ENCODE data around the gene LYAR.
"Not testable (repeated sequence)": the region's sequence is repeated elsewhere in the genome, so short reads cannot be mapped to it uniquely, and the experiment has no call there.

Gene LYAR

GRCh38 chr4:4248885-4249203 lies 41.1 kb downstream of the LYAR start:
- H3K27ac ChIP-seq: peak overlapping the region; percentile 93
- no peak for DNase-seq (ENCODE audit: low spot score)
- ChIA-PET POLR2A (ENCODE audit: low non-redundant PET) (no interaction called here), CTCF (no interaction called here)
- TF ChIP-seq CTCF (conservative IDR thresholded peaks at IDR 0.05; ENCODE audit: low read depth): no peak

- H3K27ac ChIP-seq: peak within 1 kb of the TSS; percentile 93
- POLR2A ChIA-PET (ENCODE audit: low non-redundant PET): no interaction called here
- CTCF ChIA-PET: no interaction called here
- TF ChIP-seq CTCF (conservative IDR thresholded peaks at IDR 0.05; ENCODE audit: low read depth): peak; percentile 26
- peak; percentile 82 for DNase-seq (ENCODE audit: low spot score)
Observed at GRCh38 chr4:4248029-4248884, 41.7 kb downstream of the LYAR start, which contains the start of gene TMEM128. TSS of gene TMEM128 (minus strand) at chr4:4248223. CDS start at chr4:4248202, 21 bp downstream.

DNA sequence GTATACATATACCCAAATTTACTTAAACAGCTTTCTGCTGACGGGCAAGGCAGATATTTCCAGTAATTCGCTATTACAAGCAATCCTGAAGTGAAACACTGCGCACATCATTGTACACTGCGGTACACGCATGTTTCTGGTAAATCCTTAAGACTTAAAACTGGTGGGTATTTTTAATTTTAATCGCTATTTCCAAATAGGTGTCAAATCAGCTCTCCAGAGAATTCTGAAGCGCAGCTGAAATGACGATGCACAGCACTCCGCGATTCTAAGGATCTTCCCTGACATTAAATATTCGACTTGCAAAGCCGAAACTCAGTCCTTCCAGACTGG lies 42.3 kb downstream of the LYAR start:
- ChIA-PET CTCF (no interaction called here), POLR2A (ENCODE audit: low non-redundant PET) (no interaction called here)
- no peak for DNase-seq (ENCODE audit: low spot score)
- no peak for TF ChIP-seq CTCF (conservative IDR thresholded peaks at IDR 0.05; ENCODE audit: low read depth)
- H3K27ac ChIP-seq: peak overlapping the region; percentile 93

GRCh38 chr4:4245172-4245571 lies 44.8 kb downstream of the LYAR start:
- no peak for DNase-seq (ENCODE audit: low spot score)
- no peak overlapping the region for H3K27ac ChIP-seq
- CTCF ChIA-PET: no interaction called here
- TF ChIP-seq CTCF (conservative IDR thresholded peaks at IDR 0.05; ENCODE audit: low read depth): no peak
- POLR2A ChIA-PET (ENCODE audit: low non-redundant PET): no interaction called here

GRCh38 chr4:4239551-4239950 lies 50.4 kb downstream of the LYAR start:
- DNase-seq (ENCODE audit: low spot score); CTCF ChIA-PET; H3K27ac ChIP-seq; POLR2A ChIA-PET (ENCODE audit: low non-redundant PET): not testable (repeated sequence)

GRCh38 chr4:4233610-4234009 lies 56.3 kb downstream of the LYAR start:
- POLR2A ChIA-PET (ENCODE audit: low non-redundant PET): no interaction called here
- TF ChIP-seq CTCF (conservative IDR thresholded peaks at IDR 0.05; ENCODE audit: low read depth): no peak
- H3K27ac ChIP-seq: no peak overlapping the region
- DNase-seq (ENCODE audit: low spot score): no peak
- CTCF ChIA-PET: no interaction called here

DNA sequence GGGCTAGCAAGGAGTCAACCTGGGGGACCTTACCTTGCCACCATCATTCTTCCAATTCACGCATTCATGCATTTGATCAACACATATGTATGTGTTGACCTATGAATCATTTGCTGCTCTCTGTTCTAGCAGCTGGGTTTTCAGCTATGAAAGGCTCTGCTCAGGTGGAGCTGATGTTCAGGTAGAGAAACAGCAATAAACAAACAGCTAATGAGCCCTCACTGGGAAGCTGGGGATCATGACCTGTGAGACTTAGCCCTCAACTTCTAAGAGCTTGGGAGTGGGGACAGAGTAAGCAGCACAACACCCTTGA lies 61.6 kb downstream of the LYAR start:
- CTCF ChIA-PET: no interaction called here
- no peak overlapping the region for H3K27ac ChIP-seq
- POLR2A ChIA-PET (ENCODE audit: low non-redundant PET): no interaction called here
- DNase-seq (ENCODE audit: low spot score): no peak
- TF ChIP-seq CTCF (conservative IDR thresholded peaks at IDR 0.05; ENCODE audit: low read depth): no peak
